ENCODE measurements around the gene MYH14.
A peak's percentile ranks its signal among the peaks of the same experiment; 100 is the strongest.

MYH14 gene

DNA sequence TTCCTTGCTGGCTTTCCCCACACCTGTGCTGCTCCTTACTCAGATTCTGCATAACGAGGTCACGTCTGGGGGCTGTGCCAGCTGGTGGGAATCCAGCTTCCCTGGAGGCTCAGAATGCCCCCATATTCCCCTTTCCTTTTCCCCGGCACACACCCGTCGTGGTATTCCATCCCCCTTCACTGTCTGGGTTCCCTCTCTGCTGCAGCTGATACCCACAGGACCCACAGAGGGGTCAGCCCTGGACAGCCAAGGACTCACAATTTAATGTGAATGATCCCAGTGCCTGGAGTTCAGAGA is 4.2 kb upstream of the MYH14 start:
- no peak overlapping the region for H3K4me3 ChIP-seq (replicated peaks; ENCODE audit: low read depth, low read length)
- DNase-seq (ENCODE audit: extremely low read depth, insufficient read length), result no peak
- H3K27me3 ChIP-seq (replicated peaks; ENCODE audit: control insufficient read depth, insufficient read depth, low read length), result no peaks in the 10 kb centered on the region; the same call in 1 of the 2 replicates
- TF ChIP-seq, protein P1, sequence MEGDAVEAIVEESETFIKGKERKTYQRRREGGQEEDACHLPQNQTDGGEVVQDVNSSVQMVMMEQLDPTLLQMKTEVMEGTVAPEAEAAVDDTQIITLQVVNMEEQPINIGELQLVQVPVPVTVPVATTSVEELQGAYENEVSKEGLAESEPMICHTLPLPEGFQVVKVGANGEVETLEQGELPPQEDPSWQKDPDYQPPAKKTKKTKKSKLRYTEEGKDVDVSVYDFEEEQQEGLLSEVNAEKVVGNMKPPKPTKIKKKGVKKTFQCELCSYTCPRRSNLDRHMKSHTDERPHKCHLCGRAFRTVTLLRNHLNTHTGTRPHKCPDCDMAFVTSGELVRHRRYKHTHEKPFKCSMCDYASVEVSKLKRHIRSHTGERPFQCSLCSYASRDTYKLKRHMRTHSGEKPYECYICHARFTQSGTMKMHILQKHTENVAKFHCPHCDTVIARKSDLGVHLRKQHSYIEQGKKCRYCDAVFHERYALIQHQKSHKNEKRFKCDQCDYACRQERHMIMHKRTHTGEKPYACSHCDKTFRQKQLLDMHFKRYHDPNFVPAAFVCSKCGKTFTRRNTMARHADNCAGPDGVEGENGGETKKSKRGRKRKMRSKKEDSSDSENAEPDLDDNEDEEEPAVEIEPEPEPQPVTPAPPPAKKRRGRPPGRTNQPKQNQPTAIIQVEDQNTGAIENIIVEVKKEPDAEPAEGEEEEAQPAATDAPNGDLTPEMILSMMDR (IDR thresholded peaks at IDR 0.05; ENCODE audit: insufficient read depth, low read length, poor library complexity, severe bottlenecking), result no peak
- no peaks in the 10 kb centered on the region for H3K36me3 ChIP-seq (ENCODE audit: control insufficient read depth, insufficient read depth, low read length)

DNA sequence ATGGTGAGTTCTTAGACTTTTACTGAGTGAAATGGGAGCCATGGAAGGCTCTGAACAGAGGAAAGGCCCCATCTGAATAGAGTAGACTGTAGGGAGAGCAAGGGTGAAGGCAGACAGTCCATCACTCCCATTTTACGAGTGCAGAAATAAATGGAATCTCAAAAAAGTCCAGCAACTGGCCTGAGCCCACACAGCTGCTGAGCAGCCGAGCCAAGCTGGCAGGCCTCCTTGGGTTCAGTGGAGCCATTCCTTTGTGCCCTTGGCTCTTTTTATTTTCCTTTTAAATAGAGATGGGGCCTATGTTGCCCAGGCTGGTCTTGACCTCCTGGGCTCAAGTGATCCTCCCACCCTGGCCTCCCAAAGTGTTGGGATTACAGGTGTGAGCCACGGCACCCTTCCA is 1.0 kb upstream of the MYH14 start:
- no peak for DNase-seq (ENCODE audit: extremely low read depth, insufficient read length)
- TF ChIP-seq, protein P1 (IDR thresholded peaks at IDR 0.05; ENCODE audit: insufficient read depth, low read length, poor library complexity, severe bottlenecking), result no peak

DNA sequence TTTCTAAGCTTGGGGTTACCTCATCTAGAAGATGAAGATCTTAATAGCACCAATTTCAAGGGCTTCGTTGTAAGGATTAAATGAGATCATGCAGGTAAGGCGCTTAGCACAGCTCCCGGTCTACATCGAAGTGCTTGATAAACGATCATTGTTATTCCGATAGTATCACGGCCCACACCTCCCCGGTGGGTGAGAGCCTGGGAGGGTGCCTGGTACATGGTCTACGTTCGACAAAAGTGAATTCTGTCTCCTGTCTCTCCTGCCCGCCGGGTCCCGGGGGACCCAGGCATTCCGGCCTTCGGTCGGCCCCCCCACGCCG is 501 bp upstream of the MYH14 start:
- TF ChIP-seq, protein P1 (IDR thresholded peaks at IDR 0.05; ENCODE audit: insufficient read depth, low read length, poor library complexity, severe bottlenecking), result no peak
- H3K27me3 ChIP-seq (replicated peaks; ENCODE audit: control insufficient read depth, insufficient read depth, low read length), result no peaks in the 10 kb centered on the region; the same call in none of the 2 replicates
- no peak for DNase-seq (ENCODE audit: extremely low read depth, insufficient read length)
- no peaks in the 10 kb centered on the region for H3K36me3 ChIP-seq (ENCODE audit: control insufficient read depth, insufficient read depth, low read length)
- H3K4me3 ChIP-seq (replicated peaks; ENCODE audit: low read depth, low read length), result no peak overlapping the region

More for the DNA sequence above, 1.0 kb upstream of the MYH14 start:
- Histone ChIP-seq H3K36me3 (ENCODE audit: control insufficient read depth, insufficient read depth, low read length) (no peaks in the 10 kb centered on the region), H3K27me3 (replicated peaks; ENCODE audit: control insufficient read depth, insufficient read depth, low read length) (no peaks in the 10 kb centered on the region; the same call in none of the 2 replicates), H3K4me3 (replicated peaks; ENCODE audit: low read depth, low read length) (no peak overlapping the region)

DNA sequence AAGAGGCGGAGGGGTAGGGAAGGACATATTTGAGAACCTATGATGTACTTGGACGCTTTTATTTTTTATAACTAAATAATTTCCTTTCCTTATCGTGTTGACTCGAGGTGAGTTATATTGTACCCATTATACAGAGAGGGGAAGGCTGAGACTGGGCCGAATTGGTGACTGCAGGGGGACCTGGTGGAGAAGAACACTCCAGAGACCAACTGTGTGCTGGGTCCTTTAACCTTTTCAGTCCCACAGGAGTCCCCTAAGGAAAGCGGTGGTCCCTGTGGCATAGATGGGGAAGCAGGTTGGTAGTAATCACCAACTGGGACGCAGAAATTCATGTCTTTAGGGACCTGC is 633 bp downstream of the MYH14 start:
- TF ChIP-seq, protein P1 (IDR thresholded peaks at IDR 0.05; ENCODE audit: insufficient read depth, low read length, poor library complexity, severe bottlenecking), result no peak
- H3K4me3 ChIP-seq (replicated peaks; ENCODE audit: low read depth, low read length), result no peak overlapping the region
- no peak for DNase-seq (ENCODE audit: extremely low read depth, insufficient read length)
- H3K27me3 ChIP-seq (replicated peaks; ENCODE audit: control insufficient read depth, insufficient read depth, low read length), result no peaks in the 10 kb centered on the region; the same call in none of the 2 replicates
- no peaks in the 10 kb centered on the region for H3K36me3 ChIP-seq (ENCODE audit: control insufficient read depth, insufficient read depth, low read length)

DNA sequence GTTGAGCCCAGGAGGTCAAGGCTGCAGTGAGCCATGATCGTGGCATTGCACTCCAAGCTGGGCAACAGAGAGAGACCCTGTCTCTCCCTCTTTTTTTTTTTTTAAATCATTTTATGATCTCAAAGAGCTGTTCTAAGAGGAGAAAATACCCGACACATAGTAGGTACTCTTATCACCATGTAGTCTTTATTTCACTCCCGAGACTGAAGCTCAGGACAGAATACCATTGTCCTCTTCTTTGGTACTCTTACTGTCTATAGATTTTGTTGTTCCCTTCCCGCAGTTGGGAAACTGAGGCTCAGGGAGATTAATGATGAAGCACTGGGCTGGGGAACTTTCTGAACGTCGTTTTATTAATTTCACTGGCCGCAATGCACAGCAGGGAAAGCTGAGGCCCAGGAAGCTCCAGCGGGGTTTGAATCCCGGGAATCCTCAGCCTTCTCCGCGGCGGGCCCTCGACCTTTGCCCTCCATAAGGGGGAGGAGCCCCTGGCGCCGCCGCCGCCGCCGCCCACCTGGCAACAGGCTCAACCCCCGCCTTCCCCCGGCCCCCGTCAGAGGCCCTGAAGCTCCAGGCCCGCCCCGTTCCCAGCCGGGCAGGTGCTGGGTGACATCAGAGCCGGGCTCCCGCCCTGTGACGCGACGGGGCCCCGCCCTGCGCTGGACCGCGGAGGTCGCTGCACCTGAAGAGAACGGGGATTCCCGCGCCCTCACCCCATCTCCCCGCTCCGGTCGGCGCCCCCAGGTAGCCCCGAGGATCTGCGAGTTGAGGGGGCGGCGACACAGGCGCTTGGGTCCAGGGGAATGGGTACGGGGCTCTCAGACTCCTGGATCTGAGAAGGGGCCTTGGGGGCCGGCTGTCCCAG is 1.6 kb downstream of the MYH14 start:
- no peaks in the 10 kb centered on the region; the same call in 1 of the 2 replicates for H3K27me3 ChIP-seq (replicated peaks; ENCODE audit: control insufficient read depth, insufficient read depth, low read length)
- no peaks in the 10 kb centered on the region for H3K36me3 ChIP-seq (ENCODE audit: control insufficient read depth, insufficient read depth, low read length)
- H3K4me3 ChIP-seq (replicated peaks; ENCODE audit: low read depth, low read length), result no peak overlapping the region
- peak; percentile 24 for DNase-seq (ENCODE audit: extremely low read depth, insufficient read length)
- TF ChIP-seq, protein P1 (IDR thresholded peaks at IDR 0.05; ENCODE audit: insufficient read depth, low read length, poor library complexity, severe bottlenecking), result no peak
